Stimulated activated memory B cell treated with anti-CD40 and anti-IgM and Interleukin-4, amounts not matched to agents 10 μg/mL and 1 μg/mL and 100 μg/mL, for 72 hours (primary cell): ENCODE results near the gene ETFDH.
"Not testable (repeated sequence)": the region's sequence is repeated elsewhere in the genome, so short reads cannot be mapped to it uniquely, and the experiment has no call there.

Source experiments
- ATAC-seq: fragments of 150-1000 bp; cut with Tn5 transposase; 2 replicates; pipeline ENCODE4 v1.10.0; 2021
- H3K27ac Mint-ChIP-seq: one replicate; pipeline ENCODE4 v1.8.0; 2022; ENCODE audit warnings: mild to moderate bottlenecking, mixed read lengths
- H3K27me3 Mint-ChIP-seq: one replicate; pipeline ENCODE4 v1.8.0; 2022; ENCODE audit warnings: mixed read lengths
- H3K36me3 Mint-ChIP-seq: one replicate; pipeline ENCODE4 v1.8.0; 2022; ENCODE audit warnings: mixed read lengths
- H3K4me1 Mint-ChIP-seq: one replicate; pipeline ENCODE4 v1.8.0; 2022; ENCODE audit warnings: mixed read lengths
- H3K4me3 Mint-ChIP-seq: one replicate; pipeline ENCODE4 v1.8.0; 2022; ENCODE audit warnings: mild to moderate bottlenecking, moderate library complexity, mixed read lengths
- H3K9me3 Mint-ChIP-seq: one replicate; pipeline ENCODE4 v1.8.0; 2022; ENCODE audit warnings: mixed read lengths

The ETFDH gene

GRCh38 chr4:158671915-158672806 lies at the start of gene ETFDH:
TSS of gene ETFDH (plus strand) at chr4:158672296. CDS start at chr4:158672457, 161 bp downstream.
- Mint-ChIP-seq H3K36me3 (no peaks in the 10 kb centered on the region), H3K4me3 (peak within 1 kb of the TSS; percentile 89), H3K27me3 (no peaks in the 10 kb centered on the region), H3K27ac (peak within 1 kb of the TSS; percentile 90), H3K4me1 (peaks cover 16% of the 10 kb centered on the region), H3K9me3 (no peaks in the 10 kb centered on the region)
- ATAC-seq = peak; percentile 95

DNA sequence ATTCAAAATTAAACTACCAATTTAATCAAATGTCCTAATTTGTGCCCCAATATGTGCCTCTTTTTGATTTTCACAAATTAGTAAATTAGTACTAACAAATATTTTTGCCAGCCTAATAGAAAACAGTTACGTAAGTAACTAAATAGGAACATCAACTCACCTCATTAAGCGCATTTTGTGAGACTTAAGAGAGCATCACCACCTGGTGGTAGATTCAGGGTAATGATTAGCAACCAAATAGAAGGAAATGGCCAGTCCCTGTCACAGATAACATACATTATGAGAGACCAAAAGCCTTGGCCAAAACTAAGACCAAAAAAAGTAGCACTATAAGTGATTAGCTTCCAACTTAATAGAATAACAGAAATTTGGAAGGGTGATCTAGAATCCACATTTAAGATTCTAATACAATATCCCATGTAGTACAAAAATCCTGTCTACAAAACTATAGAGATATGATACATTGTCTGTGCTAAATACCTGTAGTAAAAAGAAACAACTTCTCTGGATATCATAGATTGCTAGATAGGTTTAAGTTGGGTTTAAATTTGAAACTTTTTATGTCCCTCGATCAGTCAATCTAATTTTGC lies 47.1 kb upstream of the ETFDH start:
- H3K27me3 Mint-ChIP-seq = peaks cover 10% of the 10 kb centered on the region
- H3K9me3 Mint-ChIP-seq = no peaks in the 10 kb centered on the region
- ATAC-seq = no peak
- H3K4me3 Mint-ChIP-seq = no peak overlapping the region
- H3K4me1 Mint-ChIP-seq = peaks cover 6% of the 10 kb centered on the region
- H3K27ac Mint-ChIP-seq = no peak overlapping the region
- H3K36me3 Mint-ChIP-seq = no peaks in the 10 kb centered on the region

DNA sequence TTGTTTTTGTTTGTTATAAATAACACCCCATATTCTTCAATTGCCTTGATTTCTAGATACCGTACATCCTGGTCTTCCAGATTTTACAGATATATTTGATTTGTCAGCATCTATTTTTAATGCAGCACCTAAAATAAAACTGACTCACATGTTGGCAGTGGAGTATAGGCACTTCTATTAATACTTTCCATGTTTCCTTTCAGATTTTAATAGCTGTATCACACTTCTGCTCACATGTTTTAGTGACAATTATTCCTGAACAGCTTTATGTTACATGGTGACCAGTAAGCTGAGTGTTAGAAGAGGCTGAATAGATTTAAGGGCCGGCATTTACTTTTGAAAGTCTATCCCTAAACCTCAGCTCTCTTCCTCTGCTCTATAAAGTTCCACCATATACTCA lies 46.6 kb upstream of the ETFDH start:
- no peak overlapping the region for H3K27ac Mint-ChIP-seq
- no peaks in the 10 kb centered on the region for H3K9me3 Mint-ChIP-seq
- H3K36me3 Mint-ChIP-seq = no peaks in the 10 kb centered on the region
- ATAC-seq = no peak
- H3K27me3 Mint-ChIP-seq = peaks cover 8% of the 10 kb centered on the region
- H3K4me1 Mint-ChIP-seq = peaks cover 6% of the 10 kb centered on the region
- H3K4me3 Mint-ChIP-seq = no peak overlapping the region

DNA sequence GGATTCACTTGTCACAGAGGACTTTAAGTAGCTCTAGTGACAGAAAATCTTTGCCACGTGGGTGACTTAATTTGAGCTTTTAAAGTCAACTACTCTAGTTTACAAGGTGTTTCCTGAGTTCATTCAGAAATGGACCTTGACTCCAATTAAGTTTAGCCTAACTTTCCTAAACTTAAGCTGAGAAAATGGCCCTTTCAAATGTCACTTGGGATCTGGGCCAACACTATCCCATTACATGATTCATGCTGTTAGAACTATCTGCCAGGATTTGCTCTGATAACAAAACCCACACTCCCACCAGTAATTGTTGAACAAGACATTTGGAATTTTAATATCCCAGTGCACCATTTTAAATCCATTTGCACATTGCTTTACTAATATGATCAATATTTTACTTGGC lies 41.2 kb upstream of the ETFDH start:
- H3K9me3 Mint-ChIP-seq = no peaks in the 10 kb centered on the region
- no peak overlapping the region for H3K27ac Mint-ChIP-seq
- no peak overlapping the region for H3K4me3 Mint-ChIP-seq
- H3K27me3 Mint-ChIP-seq = peaks cover 9% of the 10 kb centered on the region
- H3K36me3 Mint-ChIP-seq = no peaks in the 10 kb centered on the region
- no peak for ATAC-seq
- no peaks in the 10 kb centered on the region for H3K4me1 Mint-ChIP-seq

GRCh38 chr4:158636619-158637018 lies 35.5 kb upstream of the ETFDH start:
- H3K36me3 Mint-ChIP-seq = no peaks in the 10 kb centered on the region
- ATAC-seq = no peak
- no peaks in the 10 kb centered on the region for H3K9me3 Mint-ChIP-seq
- no peak overlapping the region for H3K4me3 Mint-ChIP-seq
- no peaks in the 10 kb centered on the region for H3K4me1 Mint-ChIP-seq
- peaks cover 34% of the 10 kb centered on the region for H3K27me3 Mint-ChIP-seq
- no peak overlapping the region for H3K27ac Mint-ChIP-seq

- Mint-ChIP-seq H3K4me3 (no peak overlapping the region), H3K36me3 (no peaks in the 10 kb centered on the region), H3K27ac (no peak overlapping the region), H3K4me1 (no peaks in the 10 kb centered on the region), H3K27me3 (peaks cover 42% of the 10 kb centered on the region), H3K9me3 (peaks cover 3% of the 10 kb centered on the region)
- no peak for ATAC-seq
Measured at GRCh38 chr4:158644356-158644755, 27.7 kb upstream of the ETFDH start.

- no peak for ATAC-seq
- no peak overlapping the region for H3K4me3 Mint-ChIP-seq
- H3K4me1 Mint-ChIP-seq = no peaks in the 10 kb centered on the region
- H3K36me3 Mint-ChIP-seq = no peaks in the 10 kb centered on the region
- peaks cover 3% of the 10 kb centered on the region for H3K9me3 Mint-ChIP-seq
- H3K27ac Mint-ChIP-seq = no peak overlapping the region
- peaks cover 41% of the 10 kb centered on the region for H3K27me3 Mint-ChIP-seq
Measured at GRCh38 chr4:158644760-158645159, 27.3 kb upstream of the ETFDH start.

DNA sequence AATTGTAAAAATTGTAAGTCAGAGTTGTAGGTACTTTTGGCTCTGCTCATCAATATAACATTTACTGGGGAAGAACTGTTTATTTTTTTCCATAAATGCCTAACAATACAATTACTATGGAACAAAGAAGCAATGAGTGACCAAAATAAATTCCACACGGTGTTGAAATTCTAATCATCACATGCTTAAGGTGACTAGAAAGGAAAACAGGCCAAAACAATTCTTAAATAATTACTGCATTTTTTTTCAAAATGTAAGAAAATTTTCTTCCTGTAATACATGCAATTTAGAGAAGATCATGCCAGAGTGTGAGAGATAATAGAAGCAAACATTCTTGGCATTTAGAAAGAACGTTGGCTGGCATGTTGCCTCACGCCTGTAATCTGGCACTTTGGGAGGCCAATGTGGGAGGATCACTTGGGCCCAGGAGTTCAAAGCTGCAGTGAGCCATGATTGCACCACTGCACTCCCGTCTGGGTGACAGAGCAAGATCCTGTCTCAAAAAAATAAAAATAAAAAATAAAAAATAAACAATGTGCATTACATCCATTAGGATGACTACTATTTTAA lies 22.9 kb upstream of the ETFDH start:
- ATAC-seq = no peak
- H3K4me1 Mint-ChIP-seq = no peaks in the 10 kb centered on the region
- H3K4me3 Mint-ChIP-seq = no peak overlapping the region
- peaks cover 33% of the 10 kb centered on the region for H3K27me3 Mint-ChIP-seq
- no peak overlapping the region for H3K27ac Mint-ChIP-seq
- no peaks in the 10 kb centered on the region for H3K9me3 Mint-ChIP-seq
- no peaks in the 10 kb centered on the region for H3K36me3 Mint-ChIP-seq

DNA sequence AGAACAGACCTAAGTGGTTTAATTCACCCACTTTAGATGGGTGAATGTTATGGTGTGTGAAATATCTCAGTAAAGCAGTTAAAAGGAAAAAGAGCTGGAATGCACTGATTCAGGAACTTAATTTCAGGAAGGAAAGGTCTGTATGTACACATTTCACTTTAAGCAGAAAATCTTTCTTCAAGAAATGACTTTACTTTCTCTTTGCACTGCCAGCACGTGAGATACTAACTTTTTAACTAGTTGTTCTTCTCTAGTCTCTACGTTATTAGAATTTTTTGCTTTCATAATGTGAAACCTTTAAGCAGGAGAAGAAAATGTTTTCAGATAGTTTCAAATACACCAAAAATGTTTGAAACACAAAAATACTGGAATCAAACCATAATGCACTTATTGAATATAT lies 19.2 kb upstream of the ETFDH start:
- no peak overlapping the region for H3K27ac Mint-ChIP-seq
- peaks cover 10% of the 10 kb centered on the region for H3K27me3 Mint-ChIP-seq
- no peaks in the 10 kb centered on the region for H3K9me3 Mint-ChIP-seq
- H3K4me1 Mint-ChIP-seq = no peaks in the 10 kb centered on the region
- H3K4me3 Mint-ChIP-seq = no peak overlapping the region
- H3K36me3 Mint-ChIP-seq = no peaks in the 10 kb centered on the region
- ATAC-seq = no peak

- Mint-ChIP-seq H3K36me3 (no peaks in the 10 kb centered on the region), H3K4me3 (no peak overlapping the region), H3K4me1 (no peaks in the 10 kb centered on the region), H3K27ac (no peak overlapping the region), H3K27me3 (peaks cover 16% of the 10 kb centered on the region), H3K9me3 (no peaks in the 10 kb centered on the region)
- ATAC-seq = no peak
Measured at GRCh38 chr4:158656439-158656838, 15.7 kb upstream of the ETFDH start.

GRCh38 chr4:158657291-158657690 lies 14.8 kb upstream of the ETFDH start:
- ATAC-seq = no peak
- no peaks in the 10 kb centered on the region for H3K4me1 Mint-ChIP-seq
- H3K36me3 Mint-ChIP-seq = no peaks in the 10 kb centered on the region
- H3K27ac Mint-ChIP-seq = no peak overlapping the region
- H3K27me3 Mint-ChIP-seq = peaks cover 16% of the 10 kb centered on the region
- H3K4me3 Mint-ChIP-seq = no peak overlapping the region
- H3K9me3 Mint-ChIP-seq = no peaks in the 10 kb centered on the region

- H3K36me3 Mint-ChIP-seq, H3K4me3 Mint-ChIP-seq, ATAC-seq, H3K9me3 Mint-ChIP-seq, H3K4me1 Mint-ChIP-seq: not testable (repeated sequence)
- Mint-ChIP-seq H3K27me3 (peaks cover 15% of the 10 kb centered on the region), H3K27ac (peak overlapping the region; percentile 4)
Measured at GRCh38 chr4:158663255-158663654, 8.8 kb upstream of the ETFDH start.

DNA sequence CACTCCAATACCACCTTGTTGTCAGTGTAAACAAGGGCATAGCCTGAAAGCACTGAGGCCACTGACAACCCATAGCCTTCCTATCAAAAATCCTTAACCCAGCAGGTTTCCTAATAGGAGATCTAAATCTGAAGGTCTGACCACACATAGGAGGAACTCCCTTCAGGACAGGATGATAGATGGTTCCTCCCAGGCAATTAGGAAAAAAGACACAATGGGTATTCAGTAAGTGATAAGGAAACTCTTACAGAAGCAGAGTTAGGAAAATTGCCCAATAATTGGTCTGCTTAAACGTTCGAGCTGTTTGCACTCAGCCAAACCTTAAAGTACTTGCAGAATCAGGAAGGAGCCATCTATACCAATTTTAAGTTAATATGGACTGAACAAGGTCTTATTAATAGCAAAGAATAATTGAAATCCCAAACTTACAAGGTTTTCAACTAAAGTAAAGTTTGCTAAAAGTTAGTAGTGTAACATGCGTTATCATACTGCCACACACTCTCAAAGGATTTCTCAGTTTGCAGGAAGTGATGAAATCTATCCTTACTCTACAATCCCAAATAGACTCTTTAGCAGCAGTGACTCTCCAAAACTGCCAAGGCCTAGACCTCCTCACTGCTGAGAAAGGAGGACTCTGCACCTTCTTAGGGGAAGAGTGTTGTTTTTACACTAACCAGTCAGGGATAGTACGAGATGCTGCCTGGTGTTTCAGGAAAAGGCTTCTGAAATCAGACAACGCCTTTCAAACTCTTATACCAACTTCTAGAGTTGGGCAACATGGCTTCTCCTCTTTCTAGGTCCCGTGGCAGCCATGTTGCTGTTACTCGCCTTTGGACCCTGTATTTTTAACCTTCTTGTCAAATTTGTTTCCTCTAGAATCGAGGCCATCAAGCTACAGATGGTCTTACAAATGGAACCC lies 8.1 kb upstream of the ETFDH start:
- not testable (repeated sequence) for H3K4me3 Mint-ChIP-seq
- H3K27ac Mint-ChIP-seq = peak overlapping the region; percentile 4

DNA sequence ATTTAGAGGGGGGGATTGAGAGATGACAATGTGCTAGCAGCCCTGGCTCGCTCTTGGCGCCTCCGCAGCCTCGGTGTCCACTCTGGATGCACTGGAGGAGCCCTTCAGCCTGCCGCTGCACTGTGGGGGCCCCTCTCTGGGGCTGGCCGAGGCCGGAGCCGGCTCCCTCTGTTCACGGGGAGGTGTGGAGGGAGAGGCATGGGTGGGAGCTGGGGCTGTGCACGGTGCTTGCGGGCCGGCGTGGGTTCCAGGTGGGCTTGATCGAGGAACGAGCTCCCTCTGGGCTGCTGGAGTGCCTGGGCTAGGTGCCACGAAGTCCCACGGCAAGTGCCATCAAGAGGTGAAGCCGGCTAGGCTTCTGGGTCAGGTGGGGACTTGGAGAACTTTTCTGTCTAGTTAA lies 7.3 kb upstream of the ETFDH start:
- no peaks in the 10 kb centered on the region for H3K9me3 Mint-ChIP-seq
- no peak for ATAC-seq
- no peak overlapping the region for H3K4me3 Mint-ChIP-seq
- H3K27me3 Mint-ChIP-seq = no peaks in the 10 kb centered on the region
- peaks cover 6% of the 10 kb centered on the region for H3K4me1 Mint-ChIP-seq
- no peak overlapping the region for H3K27ac Mint-ChIP-seq
- no peaks in the 10 kb centered on the region for H3K36me3 Mint-ChIP-seq

More for the DNA sequence above, 8.1 kb upstream of the ETFDH start:
- H3K36me3 Mint-ChIP-seq, H3K4me1 Mint-ChIP-seq, H3K27me3 Mint-ChIP-seq, ATAC-seq, H3K9me3 Mint-ChIP-seq: not testable (repeated sequence)

- no peaks in the 10 kb centered on the region for H3K36me3 Mint-ChIP-seq
- H3K4me3 Mint-ChIP-seq = no peak overlapping the region
- no peak overlapping the region for H3K27ac Mint-ChIP-seq
- H3K27me3 Mint-ChIP-seq = no peaks in the 10 kb centered on the region
- H3K9me3 Mint-ChIP-seq = no peaks in the 10 kb centered on the region
- peaks cover 17% of the 10 kb centered on the region for H3K4me1 Mint-ChIP-seq
- ATAC-seq = no peak
Measured at GRCh38 chr4:158666892-158667291, 5.2 kb upstream of the ETFDH start.
